Panc1 (cell line): ENCODE data around the gene SDF2L1. TPM values are rescaled to one million over a fixed set of nuclear protein-coding genes. Genes with fewer than 3 reads are reported as not detected.

ENCODE experiments used
- ATAC-seq: fragments of 200-7000 bp; cut with Tn5 transposase; 2 replicates; pipeline ENCODE4 v1.9.1; 2020; ENCODE audit warnings: mild to moderate bottlenecking, moderate library complexity
- BruUV-seq: library from RNA; stranded (reverse); fragments of 400-500 nt; replicated peaks from 2 replicates; lab custom pipeline; 2021; lab: Mats Ljungman, UMichigan
- CTCF ChIA-PET: fragments of 300-600 bp; sonication (Branson Sonifier 250); formaldehyde crosslinking; loops from one replicate; lab custom pipeline; 2022; ENCODE audit warnings: antibody characterized with exemption; lab: Charles Lee
- POLR2A ChIA-PET: fragments of 300-600 bp; sonication (Branson Sonifier 250); formaldehyde crosslinking; loops from one replicate; lab custom pipeline; 2022; ENCODE audit warnings: antibody characterized with exemption; lab: Charles Lee
- DNase-seq: peaks from one replicate; pipeline ENCODE4 v3.0.0-alpha.2; 2010; ENCODE audit warnings: low read depth, low spot score
- H3K27ac ChIP-seq: 2 replicates; pipeline ENCODE4 v1.5.1; 2011; ENCODE audit warnings: mild to moderate bottlenecking, low read length, inconsistent platforms
- H3K27me3 ChIP-seq: fragments of 200-500 bp; sonication (Bioruptor generic); 2 replicates; pipeline ENCODE4 v1.6.0; 2014; ENCODE audit warnings: low read length, inconsistent platforms; ENCODE audit not compliant: control insufficient read depth, insufficient read depth
- H3K36me3 ChIP-seq: fragments of 200-500 bp; sonication (Bioruptor generic); 2 replicates; pipeline ENCODE4 v1.5.1; 2014; ENCODE audit warnings: inconsistent platforms, mild to moderate bottlenecking, low read length, moderate library complexity; ENCODE audit not compliant: control insufficient read depth, insufficient read depth
- H3K4me1 ChIP-seq: 2 replicates; pipeline ENCODE4 v1.5.1; 2011; ENCODE audit warnings: inconsistent platforms, mild to moderate bottlenecking, low read length, moderate library complexity; ENCODE audit not compliant: control insufficient read depth, insufficient read depth
- H3K4me3 ChIP-seq, 2 experiments: 2 replicates each; pipeline ENCODE4 v1.5.1; 2011 to 2012; ENCODE audit warnings: low read depth in 2 of 2, low read length in 2 of 2, mild to moderate bottlenecking in 2 of 2, inconsistent platforms in 1 of 2, moderate library complexity in 1 of 2
- H3K9me3 ChIP-seq: fragments of 200-500 bp; sonication (Bioruptor generic); 2 replicates; pipeline ENCODE4 v1.5.1; 2014; ENCODE audit warnings: low read depth, mild to moderate bottlenecking, inconsistent platforms, low read length, moderate library complexity; ENCODE audit not compliant: control insufficient read depth, insufficient read depth
- POLR2AphosphoS5 ChIP-seq: IDR thresholded peaks from 2 replicates; pipeline ENCODE4 v1.6.1; 2012; ENCODE audit warnings: mild to moderate bottlenecking, low read depth, low read length, moderate library complexity
- REST ChIP-seq, 2 experiments: IDR thresholded peaks; 2 replicates each; pipeline ENCODE4 v1.6.1; 2011 to 2012; ENCODE audit warnings: low read depth in 2 of 2, control low read depth in 1 of 2, low read length in 1 of 2, mild to moderate bottlenecking in 1 of 2, moderate library complexity in 1 of 2; ENCODE audit not compliant: insufficient read depth in 1 of 2
- SIN3A ChIP-seq: IDR thresholded peaks from 2 replicates; pipeline ENCODE4 v1.6.1; 2012; ENCODE audit warnings: low read depth, mild to moderate bottlenecking, low read length, moderate library complexity, borderline replicate concordance; ENCODE audit not compliant: insufficient read depth
- TCF7L2 ChIP-seq: IDR thresholded peaks from 2 replicates; pipeline ENCODE4 v1.6.1; 2011; ENCODE audit warnings: mild to moderate bottlenecking, low read depth, low read length, inconsistent platforms
- in situ Hi-C: cut with HindIII; loops from 2 replicates; pipeline ENCODE4 v1.10.0; 2016; ENCODE audit warnings: low sequenced_read_pairs, low pct_unique_long_range_greater_than_20kb
- intact Hi-C: fragments of 100-400 bp; cut with micrococcal nuclease; formaldehyde crosslinking; loops from one replicate; pipeline ENCODE4 v1.10.0; 2022; ENCODE audit not compliant: unreplicated experiment
- total RNA-seq: library from RNA; stranded (reverse); gene quantifications from one replicate; pipeline ENCODE4 v1.2.1, GENCODE V29; 2021; ENCODE audit not compliant: unreplicated experiment
- TF ChIP-seq, protein P1 (sequence below): fragments of 450-650 bp; IDR thresholded peaks from 2 replicates; pipeline ENCODE4 v1.5.1; 2017; ENCODE audit warnings: mild to moderate bottlenecking

SDF2L1 gene
- total RNA-seq, 1 experiment from 2014 or later: 66.0 TPM

DNA sequence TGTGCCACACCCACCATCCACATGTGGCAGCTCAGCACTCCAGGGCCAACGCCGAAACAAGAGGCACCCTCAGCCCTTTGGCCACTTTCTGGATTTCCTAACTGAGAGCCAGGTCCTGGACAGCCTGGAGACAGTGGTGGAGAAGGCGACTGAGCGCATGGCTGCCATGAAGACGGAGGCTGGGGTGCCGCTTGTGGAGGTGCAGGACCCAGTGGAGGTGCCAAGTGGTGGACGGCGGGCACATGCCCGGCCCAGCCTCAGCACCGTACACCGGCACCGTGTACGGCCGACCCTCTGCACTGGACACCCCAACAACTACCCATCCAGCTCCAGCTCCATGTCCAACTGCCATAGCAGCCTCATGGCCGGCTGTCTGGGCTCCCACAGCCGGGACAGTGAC lies 8.0 kb upstream of the SDF2L1 start:
- no peak for TF ChIP-seq POLR2AphosphoS5
- TF ChIP-seq SIN3A: no peak
- TF ChIP-seq, protein P1, sequence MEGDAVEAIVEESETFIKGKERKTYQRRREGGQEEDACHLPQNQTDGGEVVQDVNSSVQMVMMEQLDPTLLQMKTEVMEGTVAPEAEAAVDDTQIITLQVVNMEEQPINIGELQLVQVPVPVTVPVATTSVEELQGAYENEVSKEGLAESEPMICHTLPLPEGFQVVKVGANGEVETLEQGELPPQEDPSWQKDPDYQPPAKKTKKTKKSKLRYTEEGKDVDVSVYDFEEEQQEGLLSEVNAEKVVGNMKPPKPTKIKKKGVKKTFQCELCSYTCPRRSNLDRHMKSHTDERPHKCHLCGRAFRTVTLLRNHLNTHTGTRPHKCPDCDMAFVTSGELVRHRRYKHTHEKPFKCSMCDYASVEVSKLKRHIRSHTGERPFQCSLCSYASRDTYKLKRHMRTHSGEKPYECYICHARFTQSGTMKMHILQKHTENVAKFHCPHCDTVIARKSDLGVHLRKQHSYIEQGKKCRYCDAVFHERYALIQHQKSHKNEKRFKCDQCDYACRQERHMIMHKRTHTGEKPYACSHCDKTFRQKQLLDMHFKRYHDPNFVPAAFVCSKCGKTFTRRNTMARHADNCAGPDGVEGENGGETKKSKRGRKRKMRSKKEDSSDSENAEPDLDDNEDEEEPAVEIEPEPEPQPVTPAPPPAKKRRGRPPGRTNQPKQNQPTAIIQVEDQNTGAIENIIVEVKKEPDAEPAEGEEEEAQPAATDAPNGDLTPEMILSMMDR: no peak
- TF ChIP-seq TCF7L2: no peak
- TF ChIP-seq REST (IDR thresholded peaks at IDR 0.05; ENCODE audit: insufficient read depth in 1 of 2, low read depth in 2 of 2, low read length in 1 of 2): no peak
- no peaks in the 10 kb centered on the region; the same call in 1 of the 2 replicates for H3K4me1 ChIP-seq
- POLR2A ChIA-PET: no interaction called here
- H3K4me3 ChIP-seq: no peak overlapping the region
- ATAC-seq (no peak), DNase-seq (no peak)
- BruUV-seq: no TSS peak
- intact Hi-C loops (no loop called here), in situ Hi-C loops (no loop called here)
- H3K27me3 ChIP-seq: no peaks in the 10 kb centered on the region
- CTCF ChIA-PET: no interaction called here
- no peaks in the 10 kb centered on the region for H3K36me3 ChIP-seq
- H3K27ac ChIP-seq: no peak overlapping the region
- no peaks in the 10 kb centered on the region for H3K9me3 ChIP-seq

DNA sequence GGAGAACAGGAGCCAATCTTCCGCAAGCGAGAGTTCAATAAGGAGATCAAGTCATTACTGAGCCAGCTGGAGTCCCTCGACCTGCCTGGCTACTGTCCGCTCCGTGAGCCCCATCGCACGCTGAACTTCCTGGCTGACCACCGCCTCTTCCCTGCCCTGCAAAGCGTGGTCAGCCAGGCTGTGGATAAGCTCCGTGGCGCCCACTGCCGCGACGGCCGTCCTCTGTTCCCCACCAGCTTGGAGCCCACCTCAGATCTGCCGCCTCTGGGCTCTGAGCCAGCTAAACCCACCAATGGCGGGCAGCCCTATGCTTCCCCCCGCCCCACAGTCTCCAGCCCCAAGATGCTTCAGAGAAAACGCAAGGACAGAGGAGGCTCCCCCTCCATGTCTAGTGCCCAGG lies 7.3 kb upstream of the SDF2L1 start:
- in situ Hi-C loops: no loop called here
- CTCF ChIA-PET: no interaction called here

More for the DNA sequence above, 7.3 kb upstream of the SDF2L1 start:
- TF ChIP-seq TCF7L2 (no peak), POLR2AphosphoS5 (no peak), SIN3A (no peak), REST (IDR thresholded peaks at IDR 0.05; ENCODE audit: insufficient read depth in 1 of 2, low read depth in 2 of 2, low read length in 1 of 2) (no peak)
- TF ChIP-seq, protein P1: no peak
- DNase-seq (no peak), ATAC-seq (no peak)
- H3K4me3 ChIP-seq: no peak overlapping the region
- H3K9me3 ChIP-seq: no peaks in the 10 kb centered on the region
- POLR2A ChIA-PET: no interaction called here
- no TSS peak for BruUV-seq
- H3K27me3 ChIP-seq: no peaks in the 10 kb centered on the region
- H3K4me1 ChIP-seq: no peaks in the 10 kb centered on the region; the same call in 1 of the 2 replicates
- H3K27ac ChIP-seq: no peak overlapping the region
- H3K36me3 ChIP-seq: no peaks in the 10 kb centered on the region
- intact Hi-C loops: no loop called here
